ENCODE measurements around the gene STAT4.

The STAT4 gene

DNA sequence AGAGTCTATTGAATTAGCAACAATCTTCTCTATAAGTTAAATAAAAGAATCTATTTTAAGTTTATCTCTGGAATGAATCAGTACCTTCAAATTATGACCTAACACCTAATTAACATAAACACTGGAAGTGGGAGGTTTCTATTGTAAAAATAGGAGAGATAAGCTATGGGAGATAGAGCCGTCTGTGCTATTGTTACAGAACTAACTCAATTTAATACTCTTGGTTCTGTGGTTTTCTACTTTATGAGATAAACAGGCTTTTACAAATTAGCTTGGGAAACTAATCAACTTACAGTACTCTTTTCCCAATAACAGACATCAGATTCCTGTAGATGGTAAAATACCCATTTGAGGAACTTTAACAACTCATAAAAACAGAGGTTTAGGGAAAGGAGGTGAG lies 111.2 kb downstream of the STAT4 start:
- H2AFZ ChIP-seq (ENCODE audit: low read length): no peak overlapping the region
- H3K4me1 ChIP-seq (ENCODE audit: low read length): peaks cover 11% of the 10 kb centered on the region
- H3K9me3 ChIP-seq (replicated peaks; ENCODE audit: insufficient read depth, low read length): no peaks in the 10 kb centered on the region
- no peaks in the 10 kb centered on the region for H3F3A ChIP-seq (ENCODE audit: insufficient read depth, low read length)
- no peaks in the 10 kb centered on the region for H3K27me3 ChIP-seq (replicated peaks; ENCODE audit: insufficient read depth, low read length)
- no peaks in the 10 kb centered on the region for H3K36me3 ChIP-seq (replicated peaks; ENCODE audit: insufficient read depth, low read length)
- no peak for TF ChIP-seq EZH2 (optimal IDR thresholded peaks at IDR 0.05; ENCODE audit: low read depth, low read length)
- TF ChIP-seq, protein P1, sequence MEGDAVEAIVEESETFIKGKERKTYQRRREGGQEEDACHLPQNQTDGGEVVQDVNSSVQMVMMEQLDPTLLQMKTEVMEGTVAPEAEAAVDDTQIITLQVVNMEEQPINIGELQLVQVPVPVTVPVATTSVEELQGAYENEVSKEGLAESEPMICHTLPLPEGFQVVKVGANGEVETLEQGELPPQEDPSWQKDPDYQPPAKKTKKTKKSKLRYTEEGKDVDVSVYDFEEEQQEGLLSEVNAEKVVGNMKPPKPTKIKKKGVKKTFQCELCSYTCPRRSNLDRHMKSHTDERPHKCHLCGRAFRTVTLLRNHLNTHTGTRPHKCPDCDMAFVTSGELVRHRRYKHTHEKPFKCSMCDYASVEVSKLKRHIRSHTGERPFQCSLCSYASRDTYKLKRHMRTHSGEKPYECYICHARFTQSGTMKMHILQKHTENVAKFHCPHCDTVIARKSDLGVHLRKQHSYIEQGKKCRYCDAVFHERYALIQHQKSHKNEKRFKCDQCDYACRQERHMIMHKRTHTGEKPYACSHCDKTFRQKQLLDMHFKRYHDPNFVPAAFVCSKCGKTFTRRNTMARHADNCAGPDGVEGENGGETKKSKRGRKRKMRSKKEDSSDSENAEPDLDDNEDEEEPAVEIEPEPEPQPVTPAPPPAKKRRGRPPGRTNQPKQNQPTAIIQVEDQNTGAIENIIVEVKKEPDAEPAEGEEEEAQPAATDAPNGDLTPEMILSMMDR (IDR thresholded peaks at IDR 0.05; ENCODE audit: low read length): no peak
- no peak for TF ChIP-seq EZH2phosphoT487 (IDR thresholded peaks at IDR 0.05; ENCODE audit: low read length)
- H3K4me2 ChIP-seq (ENCODE audit: low read depth, low read length): no peak overlapping the region
- no peak overlapping the region for H3K27ac ChIP-seq (ENCODE audit: low read length)
- H4K20me1 ChIP-seq (ENCODE audit: insufficient read depth, low read length): no peaks in the 10 kb centered on the region
- no peak for DNase-seq
- H3K9ac ChIP-seq (ENCODE audit: low read length): no peak overlapping the region
- no peaks in the 10 kb centered on the region for H3K79me2 ChIP-seq (ENCODE audit: low read length)
- H3K4me3 ChIP-seq (ENCODE audit: low read length): no peak overlapping the region
- no peaks in the 10 kb centered on the region for H3K9me2 ChIP-seq (replicated peaks; ENCODE audit: insufficient read depth, low read length)

DNA sequence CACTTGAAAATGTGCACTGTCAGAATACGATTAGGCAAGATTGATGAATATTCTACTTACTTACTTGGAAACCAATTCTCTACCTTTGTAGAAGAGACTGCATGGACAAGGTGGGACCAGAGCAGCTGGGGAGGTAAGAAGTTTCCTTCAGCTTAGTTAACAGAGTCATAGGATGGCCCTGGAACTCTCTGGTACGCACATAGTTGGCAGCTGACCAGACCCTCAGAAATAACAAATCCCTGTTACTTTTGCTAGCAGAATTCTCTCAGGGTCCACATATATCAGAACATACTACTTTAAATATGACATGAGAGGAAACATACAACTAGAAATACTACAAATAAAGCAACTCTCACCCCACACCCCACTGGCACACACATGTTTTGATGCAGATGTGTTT lies 112.1 kb downstream of the STAT4 start:
- no peak overlapping the region for H2AFZ ChIP-seq (ENCODE audit: low read length)
- H3K4me3 ChIP-seq (ENCODE audit: low read length): no peak overlapping the region
- H3K27me3 ChIP-seq (replicated peaks; ENCODE audit: insufficient read depth, low read length): no peaks in the 10 kb centered on the region
- H3K4me2 ChIP-seq (ENCODE audit: low read depth, low read length): no peak overlapping the region
- peaks cover 11% of the 10 kb centered on the region for H3K4me1 ChIP-seq (ENCODE audit: low read length)
- no peak for DNase-seq
- H3K27ac ChIP-seq (ENCODE audit: low read length): no peak overlapping the region
- H3K9ac ChIP-seq (ENCODE audit: low read length): no peak overlapping the region
- H4K20me1 ChIP-seq (ENCODE audit: insufficient read depth, low read length): no peaks in the 10 kb centered on the region
- H3K79me2 ChIP-seq (ENCODE audit: low read length): no peaks in the 10 kb centered on the region
- no peaks in the 10 kb centered on the region for H3F3A ChIP-seq (ENCODE audit: insufficient read depth, low read length)
- H3K9me2 ChIP-seq (replicated peaks; ENCODE audit: insufficient read depth, low read length): no peaks in the 10 kb centered on the region
- TF ChIP-seq, protein P1 (IDR thresholded peaks at IDR 0.05; ENCODE audit: low read length): no peak
- TF ChIP-seq EZH2 (optimal IDR thresholded peaks at IDR 0.05; ENCODE audit: low read depth, low read length): no peak
- TF ChIP-seq EZH2phosphoT487 (IDR thresholded peaks at IDR 0.05; ENCODE audit: low read length): no peak
- no peaks in the 10 kb centered on the region for H3K9me3 ChIP-seq (replicated peaks; ENCODE audit: insufficient read depth, low read length)
- no peaks in the 10 kb centered on the region for H3K36me3 ChIP-seq (replicated peaks; ENCODE audit: insufficient read depth, low read length)

DNA sequence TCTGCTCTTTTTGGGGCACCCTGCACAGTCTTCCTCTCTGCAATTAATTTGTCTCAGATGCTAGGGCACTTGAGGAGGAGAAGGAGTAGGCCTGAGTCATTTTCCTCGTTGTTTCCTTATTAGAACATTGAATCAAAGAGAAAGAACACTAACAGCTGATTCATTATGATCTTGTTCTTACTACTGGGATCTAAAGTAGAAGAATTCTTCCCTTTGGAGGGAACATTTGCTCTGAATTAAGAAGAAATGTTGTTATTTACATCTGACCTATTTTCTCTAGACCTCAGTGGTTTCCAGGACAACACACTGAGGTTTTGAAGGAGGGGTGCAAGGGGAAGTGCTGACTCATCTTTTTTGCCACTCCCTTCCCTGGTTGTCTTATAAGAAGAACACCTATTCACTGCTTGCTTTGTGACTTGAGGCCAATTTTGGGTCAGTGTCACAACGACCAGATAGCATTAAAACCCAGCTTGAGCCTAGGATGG lies 112.5 kb downstream of the STAT4 start:
- TF ChIP-seq EZH2phosphoT487 (IDR thresholded peaks at IDR 0.05; ENCODE audit: low read length) (no peak), EZH2 (optimal IDR thresholded peaks at IDR 0.05; ENCODE audit: low read depth, low read length) (no peak)
- TF ChIP-seq, protein P1 (IDR thresholded peaks at IDR 0.05; ENCODE audit: low read length): no peak
- DNase-seq: peak; percentile 28
- Histone ChIP-seq H3K36me3 (replicated peaks; ENCODE audit: insufficient read depth, low read length) (no peaks in the 10 kb centered on the region), H3F3A (ENCODE audit: insufficient read depth, low read length) (no peaks in the 10 kb centered on the region), H3K27me3 (replicated peaks; ENCODE audit: insufficient read depth, low read length) (no peaks in the 10 kb centered on the region), H3K9me3 (replicated peaks; ENCODE audit: insufficient read depth, low read length) (no peaks in the 10 kb centered on the region), H2AFZ (ENCODE audit: low read length) (no peak overlapping the region), H3K4me2 (ENCODE audit: low read depth, low read length) (0 out of 2 replicates have a peak overlapping the region, but pooled peaks have one; percentile 0), H3K9ac (ENCODE audit: low read length) (no peak overlapping the region), H3K9me2 (replicated peaks; ENCODE audit: insufficient read depth, low read length) (no peaks in the 10 kb centered on the region), H3K4me3 (ENCODE audit: low read length) (no peak overlapping the region), H4K20me1 (ENCODE audit: insufficient read depth, low read length) (no peaks in the 10 kb centered on the region), H3K79me2 (ENCODE audit: low read length) (no peaks in the 10 kb centered on the region), H3K4me1 (ENCODE audit: low read length) (peaks cover 11% of the 10 kb centered on the region), H3K27ac (ENCODE audit: low read length) (no peak overlapping the region)

Data from MM.1S (cell line).